H9 (cell line): ENCODE data around the gene WSB1. TPM values are rescaled to one million over a fixed set of nuclear protein-coding genes. Genes with fewer than 3 reads are reported as not detected.

ENCODE experiments used
- DNase-seq: peaks from one replicate; pipeline ENCODE4 v3.0.0-alpha.2; 2017
- H2AFZ ChIP-seq: one replicate; pipeline ENCODE4 v1.6.1; 2013; ENCODE audit warnings: mild to moderate bottlenecking, low read length, control low read depth, moderate library complexity
- H2AK5ac ChIP-seq: 2 replicates; pipeline ENCODE4 v1.6.1; 2013; ENCODE audit warnings: low read length, control low read depth, mixed read lengths; ENCODE audit not compliant: insufficient read length
- H2BK120ac ChIP-seq: one replicate; pipeline ENCODE4 v1.6.1; 2013; ENCODE audit warnings: low read depth, mild to moderate bottlenecking, low read length, control low read depth, inconsistent platforms; ENCODE audit not compliant: poor library complexity, severe bottlenecking
- H2BK12ac ChIP-seq: 2 replicates; pipeline ENCODE4 v1.6.1; 2013; ENCODE audit warnings: low read length, control low read depth, mixed read lengths, low read depth; ENCODE audit not compliant: insufficient read length
- H2BK15ac ChIP-seq: 2 replicates; pipeline ENCODE4 v1.6.1; 2013; ENCODE audit warnings: low read depth, low read length, control low read depth
- H2BK20ac ChIP-seq: one replicate; pipeline ENCODE4 v1.6.1; 2013; ENCODE audit warnings: low read depth, mild to moderate bottlenecking, low read length, control low read depth, inconsistent platforms; ENCODE audit not compliant: poor library complexity, severe bottlenecking
- H2BK5ac ChIP-seq: 2 replicates; pipeline ENCODE4 v1.6.1; 2013; ENCODE audit warnings: low read length, control low read depth, mixed read lengths; ENCODE audit not compliant: insufficient read length
- H3K14ac ChIP-seq: 2 replicates; pipeline ENCODE4 v1.6.1; 2013; ENCODE audit warnings: low read length, control low read depth; ENCODE audit not compliant: insufficient read depth
- H3K18ac ChIP-seq: 2 replicates; pipeline ENCODE4 v1.6.1; 2013; ENCODE audit warnings: low read depth, mild to moderate bottlenecking, mixed read lengths, low read length, control low read depth; ENCODE audit not compliant: insufficient read length
- H3K23ac ChIP-seq: 2 replicates; pipeline ENCODE4 v1.6.1; 2013; ENCODE audit warnings: low read length, control low read depth, mixed read lengths, low read depth; ENCODE audit not compliant: insufficient read length
- H3K23me2 ChIP-seq: 2 replicates; pipeline ENCODE4 v1.6.1; 2013; ENCODE audit warnings: low read depth, mild to moderate bottlenecking, mixed read lengths, low read length, control low read depth; ENCODE audit not compliant: insufficient read length, poor library complexity, severe bottlenecking
- H3K27ac ChIP-seq: 2 replicates; pipeline ENCODE4 v1.5.1; 2013; ENCODE audit warnings: low read length, control low read depth, mixed read lengths, low read depth; ENCODE audit not compliant: insufficient read length
- H3K27me3 ChIP-seq: 2 replicates; pipeline ENCODE4 v1.6.1; 2013; ENCODE audit warnings: low read length, control low read depth, inconsistent platforms; ENCODE audit not compliant: insufficient read depth
- H3K4ac ChIP-seq: 2 replicates; pipeline ENCODE4 v1.6.1; 2013; ENCODE audit warnings: low read depth, mild to moderate bottlenecking, control low read depth, inconsistent platforms, low read length, moderate library complexity
- H3K4me1 ChIP-seq: 2 replicates; pipeline ENCODE4 v1.6.1; 2013; ENCODE audit warnings: low read length, control low read depth, inconsistent platforms; ENCODE audit not compliant: insufficient read depth
- H3K4me2 ChIP-seq: 2 replicates; pipeline ENCODE4 v1.6.1; 2013; ENCODE audit warnings: low read length, control low read depth, mixed read lengths; ENCODE audit not compliant: insufficient read length, insufficient read depth
- H3K56ac ChIP-seq: 2 replicates; pipeline ENCODE4 v1.6.1; 2013; ENCODE audit warnings: low read depth, mild to moderate bottlenecking, mixed read lengths, low read length, control low read depth; ENCODE audit not compliant: insufficient read length
- H3K79me1 ChIP-seq: 2 replicates; pipeline ENCODE4 v1.6.1; 2013; ENCODE audit warnings: low read depth, mild to moderate bottlenecking, moderate library complexity, low read length, control low read depth, inconsistent platforms; ENCODE audit not compliant: insufficient read depth, poor library complexity, severe bottlenecking
- H3K79me2 ChIP-seq: 2 replicates; pipeline ENCODE4 v1.6.1; 2013; ENCODE audit warnings: low read length, control low read depth, inconsistent platforms; ENCODE audit not compliant: insufficient read depth
- H3K9ac ChIP-seq: 2 replicates; pipeline ENCODE4 v1.6.1; 2013; ENCODE audit warnings: low read length, control low read depth, mixed read lengths; ENCODE audit not compliant: insufficient read length; ENCODE audit errors: extremely low read depth
- H3K9me3 ChIP-seq: one replicate; pipeline ENCODE4 v1.6.1; 2013; ENCODE audit warnings: low read depth, low read length, inconsistent platforms; ENCODE audit not compliant: control insufficient read depth
- H3T11ph ChIP-seq: one replicate; pipeline ENCODE4 v1.6.1; 2013; ENCODE audit warnings: mild to moderate bottlenecking, low read length, control low read depth, inconsistent platforms
- H4K20me1 ChIP-seq: one replicate; pipeline ENCODE4 v1.6.1; 2013; ENCODE audit not compliant: control insufficient read depth, insufficient read length, insufficient read depth
- H4K5ac ChIP-seq: 2 replicates; pipeline ENCODE4 v1.6.1; 2013; ENCODE audit warnings: low read depth, mild to moderate bottlenecking, mixed read lengths, low read length, control low read depth; ENCODE audit not compliant: insufficient read length
- H4K8ac ChIP-seq: replicated peaks from 2 replicates; pipeline ENCODE4 v1.6.1; 2013; ENCODE audit warnings: low read length, control low read depth, mixed read lengths, low read depth; ENCODE audit not compliant: insufficient read length
- H4K91ac ChIP-seq: 2 replicates; pipeline ENCODE4 v1.6.1; 2013; ENCODE audit warnings: low read depth, mild to moderate bottlenecking, moderate library complexity, mixed read lengths, low read length, control low read depth; ENCODE audit not compliant: insufficient read length
- H3K27ac Mint-ChIP-seq, 3 experiments: 2 replicates in 2 of 3; 3 replicates in 1 of 3; pipeline ENCODE4 v1.8.0; 2020 to 2021; ENCODE audit warnings: mixed read lengths in 3 of 3, mild to moderate bottlenecking in 1 of 3, moderate library complexity in 1 of 3
- H3K27me3 Mint-ChIP-seq: 2 replicates; pipeline ENCODE4 v1.8.0; 2021; ENCODE audit warnings: low read depth, mild to moderate bottlenecking, moderate library complexity, mixed read lengths
- H3K36me3 Mint-ChIP-seq, 3 experiments: 2 replicates in 2 of 3; 3 replicates in 1 of 3; pipeline ENCODE4 v1.8.0; 2020 to 2021; ENCODE audit warnings: low read depth in 3 of 3, mixed read lengths in 3 of 3; ENCODE audit not compliant: insufficient read depth in 1 of 3
- H3K4me1 Mint-ChIP-seq, 2 experiments: 2 replicates each; pipeline ENCODE4 v1.8.0; 2020; ENCODE audit warnings: mixed read lengths in 2 of 2
- H3K4me3 Mint-ChIP-seq, 2 experiments: 2 replicates in 1 of 2; 3 replicates in 1 of 2; pipeline ENCODE4 v1.8.0; 2020 to 2021; ENCODE audit warnings: mild to moderate bottlenecking in 2 of 2, mixed read lengths in 2 of 2, moderate library complexity in 1 of 2
- H3K9me3 Mint-ChIP-seq, 2 experiments: 2 replicates in 1 of 2; 3 replicates in 1 of 2; pipeline ENCODE4 v1.8.0; 2020; ENCODE audit warnings: mild to moderate bottlenecking in 2 of 2, mixed read lengths in 2 of 2, moderate library complexity in 1 of 2
- WGBS: extraction: QIAGEN DNeasy Blood & Tissue Kit; methylation state at CpG from one replicate; pipeline ENCODE4 v1.1.7; 2013; ENCODE audit warnings: missing lambda C conversion rate, low lambda C conversion rate, mixed read lengths; ENCODE audit not compliant: insufficient read length; ENCODE audit errors: extremely low coverage; 5-methylcytosine and 5-hydroxymethylcytosine counted together
- total RNA-seq: library from RNA; stranded (reverse); gene quantifications from 2 replicates; pipeline ENCODE4 v1.2.1, GENCODE V29; 2021
- TF ChIP-seq, protein P1 (sequence below): fragments of 200-600 bp; sonication (generic); conservative IDR thresholded peaks from 3 replicates; pipeline ENCODE4 v1.8.0; 2021; ENCODE audit warnings: antibody characterized with exemption, mild to moderate bottlenecking

The WSB1 gene
- total RNA-seq, 1 experiment from 2014 or later: 187 TPM

DNA sequence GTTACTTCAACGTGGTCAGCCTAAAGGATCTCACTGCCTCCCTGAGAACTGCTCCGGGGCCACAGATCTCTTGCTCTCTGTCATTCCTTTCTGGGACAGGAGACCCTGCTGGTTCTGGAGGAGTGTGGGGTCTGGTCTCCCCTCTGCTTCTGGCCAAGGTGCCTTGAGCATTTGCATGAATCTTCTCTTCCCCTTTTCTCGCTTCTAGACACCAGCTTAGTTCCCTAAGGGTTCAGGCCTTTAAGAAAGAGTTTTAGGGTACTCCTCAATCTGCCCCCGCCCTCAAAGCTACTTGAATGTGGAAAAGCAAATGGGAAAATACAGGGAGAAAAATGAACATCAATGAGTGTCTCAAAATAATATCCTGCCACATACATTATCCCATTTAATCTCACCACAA is 48.1 kb downstream of the WSB1 start:
- no peak overlapping the region for H3K27ac Mint-ChIP-seq
- H3K18ac ChIP-seq: no peak overlapping the region
- H2AFZ ChIP-seq: no peak overlapping the region
- H3K9me3 ChIP-seq: no peaks in the 10 kb centered on the region
- DNase-seq: no peak
- H3K4me1 Mint-ChIP-seq: peaks cover 63 to 78% of the 10 kb centered on the region in 2 experiments
- no peak overlapping the region for H3K4me2 ChIP-seq
- no peak overlapping the region for H2BK12ac ChIP-seq
- H2BK15ac ChIP-seq: no peak overlapping the region
- H4K20me1 ChIP-seq: no peaks in the 10 kb centered on the region
- no peaks in the 10 kb centered on the region; a peak in 1 of 5 replicates for H3K9me3 Mint-ChIP-seq
- no peak overlapping the region for H3K23ac ChIP-seq
- no peaks in the 10 kb centered on the region for H3K27me3 ChIP-seq
- 0 out of 5 replicates have a peak overlapping the region, but pooled peaks of 1 of the 2 experiments have one; percentile 9 for H3K4me3 Mint-ChIP-seq
- H3K79me2 ChIP-seq: no peaks in the 10 kb centered on the region
- no peak overlapping the region for H3T11ph ChIP-seq
- H4K5ac ChIP-seq: no peak overlapping the region
- WGBS: no CpG with 5 or more reads among the region's 4 CpGs
- no peak overlapping the region for H3K27ac ChIP-seq
- no peak overlapping the region for H4K91ac ChIP-seq
- H2AK5ac ChIP-seq: no peak overlapping the region
- H3K14ac ChIP-seq: no peak overlapping the region
- no peaks in the 10 kb centered on the region; the same call in 1 of the 2 replicates for H3K27me3 Mint-ChIP-seq
- no peak overlapping the region for H2BK120ac ChIP-seq
- no peak overlapping the region for H2BK20ac ChIP-seq
- peaks cover 3% of the 10 kb centered on the region for H3K23me2 ChIP-seq
- no peak overlapping the region for H4K8ac ChIP-seq
- no peak overlapping the region for H3K9ac ChIP-seq
- H2BK5ac ChIP-seq: no peak overlapping the region
- TF ChIP-seq, protein P1, sequence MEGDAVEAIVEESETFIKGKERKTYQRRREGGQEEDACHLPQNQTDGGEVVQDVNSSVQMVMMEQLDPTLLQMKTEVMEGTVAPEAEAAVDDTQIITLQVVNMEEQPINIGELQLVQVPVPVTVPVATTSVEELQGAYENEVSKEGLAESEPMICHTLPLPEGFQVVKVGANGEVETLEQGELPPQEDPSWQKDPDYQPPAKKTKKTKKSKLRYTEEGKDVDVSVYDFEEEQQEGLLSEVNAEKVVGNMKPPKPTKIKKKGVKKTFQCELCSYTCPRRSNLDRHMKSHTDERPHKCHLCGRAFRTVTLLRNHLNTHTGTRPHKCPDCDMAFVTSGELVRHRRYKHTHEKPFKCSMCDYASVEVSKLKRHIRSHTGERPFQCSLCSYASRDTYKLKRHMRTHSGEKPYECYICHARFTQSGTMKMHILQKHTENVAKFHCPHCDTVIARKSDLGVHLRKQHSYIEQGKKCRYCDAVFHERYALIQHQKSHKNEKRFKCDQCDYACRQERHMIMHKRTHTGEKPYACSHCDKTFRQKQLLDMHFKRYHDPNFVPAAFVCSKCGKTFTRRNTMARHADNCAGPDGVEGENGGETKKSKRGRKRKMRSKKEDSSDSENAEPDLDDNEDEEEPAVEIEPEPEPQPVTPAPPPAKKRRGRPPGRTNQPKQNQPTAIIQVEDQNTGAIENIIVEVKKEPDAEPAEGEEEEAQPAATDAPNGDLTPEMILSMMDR: no peak
- no peak overlapping the region for H3K4ac ChIP-seq
- no peak overlapping the region for H3K56ac ChIP-seq
- H3K79me1 ChIP-seq: no peaks in the 10 kb centered on the region
- H3K4me1 ChIP-seq: peaks cover 12% of the 10 kb centered on the region; the same call in 1 of the 2 replicates
- H3K36me3 Mint-ChIP-seq: no peaks in the 10 kb centered on the region
